NOMO-1 treated with DMSO at 0.1 percent for 48 hours (cell line): Measurements from ENCODE around the gene IQCK.
A peak's percentile ranks its signal among the peaks of the same experiment; 100 is the strongest.
"Not testable (repeated sequence)": the region's sequence is repeated elsewhere in the genome, so short reads cannot be mapped to it uniquely, and the experiment has no call there.

ENCODE experiments used
- DNase-seq: peaks from one replicate; lab custom pipeline; 2025; ENCODE audit not compliant: unreplicated experiment; lab: John Stamatoyannopoulos, UW

The IQCK gene

DNA sequence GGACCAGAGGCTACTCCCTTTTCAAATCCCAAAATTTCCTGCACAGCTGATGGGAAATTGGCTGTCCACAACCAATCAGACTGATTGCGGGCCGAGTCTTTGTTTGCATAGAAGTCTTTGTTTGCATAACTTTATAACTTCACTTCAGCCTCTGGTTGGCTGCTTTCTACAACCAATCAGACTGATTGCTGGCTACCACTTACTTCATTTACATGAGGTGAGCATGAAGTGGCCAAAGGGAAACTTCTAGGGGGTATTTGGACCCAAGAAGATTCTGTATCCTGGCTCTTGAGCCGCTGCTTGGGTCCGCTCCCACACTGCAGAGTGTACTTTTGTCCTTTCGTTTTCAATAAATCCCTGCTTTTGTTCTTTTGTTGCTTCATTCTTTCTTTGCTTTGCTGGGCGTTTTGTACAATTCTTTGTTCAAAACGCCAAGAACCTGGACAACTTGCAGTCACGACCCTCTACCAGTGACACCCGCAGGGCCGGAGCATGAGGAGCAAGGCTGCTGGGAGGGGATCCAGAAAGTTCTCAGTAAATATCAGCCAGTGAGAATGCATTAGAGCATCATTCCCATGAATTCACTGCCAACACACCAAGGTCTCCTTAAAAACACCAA lies 67.5 kb downstream of the IQCK start:
- no peak for DNase-seq

DNA sequence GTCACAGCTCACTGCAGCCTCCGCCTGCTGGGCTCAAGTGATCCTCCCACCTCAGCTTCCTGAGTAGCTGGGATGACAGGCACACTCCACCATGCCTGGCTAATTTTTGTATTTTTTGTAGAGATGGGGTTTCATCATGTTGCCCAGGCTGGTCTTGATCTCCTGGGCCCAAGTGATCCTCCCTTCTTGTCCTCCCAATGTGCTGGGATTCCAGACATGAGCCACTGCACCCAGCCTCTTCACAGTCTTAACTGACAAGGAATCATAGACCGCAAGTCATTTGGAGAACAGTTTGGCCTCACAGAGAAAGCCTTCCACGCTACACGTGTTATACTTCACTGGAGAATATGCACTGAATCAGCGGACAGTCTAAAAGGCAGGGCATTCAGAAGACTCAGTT lies 83.3 kb downstream of the IQCK start:
- not testable (repeated sequence) for DNase-seq

DNA sequence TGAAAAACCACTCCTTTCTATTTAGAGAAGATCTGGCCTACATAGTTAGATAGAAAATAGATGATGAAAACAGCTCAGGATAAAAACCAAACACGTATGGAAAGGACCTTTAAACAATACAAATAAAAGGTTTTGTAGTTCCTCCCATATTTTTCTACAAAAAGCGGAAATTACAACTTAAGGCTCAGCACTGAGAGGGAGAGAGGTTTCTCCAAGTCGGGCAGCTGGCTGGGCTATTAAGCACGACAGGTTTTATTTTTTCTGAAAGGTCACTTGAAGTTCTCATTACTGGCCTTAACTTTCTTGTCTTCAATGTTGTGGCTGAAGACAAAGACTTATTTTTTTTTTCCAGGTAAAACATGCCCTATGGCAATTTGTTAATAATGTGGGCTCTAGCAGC lies 83.8 kb downstream of the IQCK start:
- not testable (repeated sequence) for DNase-seq

DNA sequence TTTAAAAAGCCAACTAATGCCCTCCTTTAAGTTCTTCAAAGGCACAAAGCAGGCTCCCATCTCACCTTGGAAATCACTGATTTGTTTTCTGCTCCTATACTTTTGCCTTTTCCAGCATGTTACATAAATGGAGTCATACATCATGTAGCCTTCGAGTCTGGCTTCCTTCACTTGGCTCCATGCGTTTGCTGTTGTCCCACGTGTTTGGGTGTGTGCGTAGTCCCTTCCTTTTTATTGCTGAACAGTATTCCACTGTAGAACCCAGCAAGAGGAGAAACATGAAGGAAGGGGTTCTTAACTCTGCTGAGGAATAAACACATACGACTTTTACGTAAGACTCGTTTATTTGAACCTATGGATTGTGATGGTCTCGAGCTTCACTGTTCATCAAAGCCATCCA lies 84.5 kb downstream of the IQCK start:
- DNase-seq = no peak

DNA sequence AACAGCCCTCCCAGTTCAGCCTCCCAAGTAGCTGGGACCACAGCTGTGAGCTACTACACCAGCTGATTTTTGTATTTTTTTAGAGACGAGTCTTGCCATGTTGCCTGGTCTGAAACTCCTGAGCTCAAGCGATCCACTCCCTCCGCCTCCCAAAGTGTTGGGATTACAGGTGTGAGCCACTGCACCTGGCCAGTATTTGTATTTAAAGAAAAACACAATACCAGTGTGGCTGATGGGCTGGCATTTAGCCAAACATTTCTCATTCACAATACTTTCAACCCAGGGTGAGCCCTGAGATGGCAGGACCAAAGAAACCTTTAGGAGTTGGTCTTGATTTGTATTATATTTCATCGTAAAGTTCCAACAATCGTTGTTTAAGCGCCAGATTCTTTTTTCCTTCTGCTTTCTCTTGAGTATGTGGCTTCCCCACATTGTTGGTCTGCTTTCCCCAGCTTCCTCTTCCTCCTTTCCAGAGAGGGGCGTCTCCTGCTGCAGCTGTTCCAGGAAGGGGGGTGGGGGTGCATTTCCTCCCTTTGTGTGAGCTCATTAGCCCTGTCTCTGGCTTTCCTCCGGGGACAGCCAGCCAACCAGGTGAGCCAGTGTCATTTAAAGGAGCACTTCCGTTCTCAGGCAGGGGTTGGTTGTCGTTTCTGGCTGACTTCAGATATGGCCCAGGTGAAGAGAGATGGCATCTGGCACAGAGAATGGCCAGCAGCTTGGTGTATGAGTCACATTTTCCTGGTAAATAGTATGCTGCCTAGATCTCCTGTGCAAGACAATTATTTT lies 86.7 kb downstream of the IQCK start:
- DNase-seq = peak; percentile 66

DNA sequence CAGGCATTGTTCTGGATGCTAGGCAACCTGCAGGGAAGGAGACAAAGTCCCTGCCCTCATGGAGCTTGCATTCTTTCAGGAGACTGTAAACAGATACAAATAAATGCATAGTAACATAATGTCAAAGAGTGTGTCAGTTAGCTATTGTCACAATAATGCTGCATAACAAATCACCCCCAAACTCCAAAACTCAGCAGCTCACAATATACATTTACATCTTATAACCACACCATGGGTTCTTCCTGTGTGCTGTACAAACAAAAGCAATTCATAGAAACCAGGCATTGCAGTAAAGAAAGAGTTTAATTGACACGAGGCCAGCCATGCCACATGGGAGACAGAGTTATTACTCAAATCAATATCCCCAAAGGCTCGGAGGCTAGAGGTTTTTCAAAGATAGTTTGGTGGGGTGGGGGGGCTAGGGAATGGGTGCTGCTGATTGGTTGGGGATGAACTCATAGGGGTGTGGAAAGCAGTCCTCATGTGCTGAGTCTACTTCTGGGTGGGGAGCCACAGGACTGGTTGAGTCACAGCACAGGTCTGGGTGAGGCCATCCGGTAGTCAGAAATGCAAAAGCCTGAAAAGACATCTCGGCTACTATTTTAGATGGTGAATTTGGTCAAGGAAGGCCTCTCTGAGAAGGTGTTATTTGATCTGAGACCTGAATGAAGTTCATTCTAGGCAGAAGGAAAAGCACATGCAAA lies 87.5 kb downstream of the IQCK start:
- DNase-seq = no peak

DNA sequence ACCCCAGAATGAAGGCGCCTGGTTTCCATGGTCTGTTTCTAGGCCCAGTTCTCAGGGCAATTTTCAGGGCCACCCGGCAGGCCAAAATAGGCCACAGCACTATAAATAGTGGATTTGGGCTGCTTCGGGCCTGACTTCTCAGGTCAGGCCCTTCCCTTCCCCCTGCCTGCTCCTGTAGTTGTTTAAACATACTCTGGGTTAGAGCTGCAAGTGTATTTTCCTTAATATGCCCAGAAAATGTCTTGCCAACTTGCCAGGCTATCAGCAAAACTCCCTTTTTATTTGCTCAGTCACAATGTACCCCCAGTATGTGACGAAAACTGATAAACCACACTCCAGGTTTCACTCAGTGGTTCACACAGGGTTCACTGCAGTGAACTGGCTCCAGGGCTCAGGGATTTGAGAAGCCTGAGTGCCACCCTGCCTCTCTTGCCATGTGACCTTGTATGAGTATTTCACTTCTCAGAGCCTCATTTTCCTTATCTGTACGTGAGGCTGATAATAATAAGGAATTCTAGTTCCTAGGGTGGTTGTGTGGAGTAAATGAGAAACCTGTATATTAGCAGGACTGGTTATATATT lies 90.1 kb downstream of the IQCK start:
- no peak for DNase-seq

DNA sequence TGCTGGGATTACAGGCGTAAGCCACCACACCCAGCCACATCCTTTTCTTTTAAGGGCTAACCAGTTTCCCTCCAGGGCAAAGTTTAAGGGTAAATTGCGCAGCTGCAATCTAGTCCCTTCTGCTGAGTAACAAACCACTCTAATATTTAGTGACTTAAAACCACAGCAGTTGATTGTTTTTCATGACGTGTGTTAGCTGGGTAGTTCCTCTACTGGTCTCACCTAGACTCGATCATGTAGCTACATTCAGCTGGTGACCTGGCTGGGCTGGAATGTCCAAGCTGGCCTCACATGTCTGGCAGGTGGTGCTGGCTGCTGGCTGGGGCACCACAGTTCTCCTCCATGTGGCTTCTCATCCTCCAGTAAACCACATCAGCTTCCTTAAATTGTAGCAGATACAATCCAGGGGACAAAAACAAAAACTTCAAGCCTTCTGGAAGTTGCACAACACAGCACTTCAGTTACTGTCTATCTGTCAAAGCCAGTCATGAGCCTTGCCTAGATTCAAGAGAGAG lies 91.1 kb downstream of the IQCK start:
- DNase-seq = peak; percentile 82

DNA sequence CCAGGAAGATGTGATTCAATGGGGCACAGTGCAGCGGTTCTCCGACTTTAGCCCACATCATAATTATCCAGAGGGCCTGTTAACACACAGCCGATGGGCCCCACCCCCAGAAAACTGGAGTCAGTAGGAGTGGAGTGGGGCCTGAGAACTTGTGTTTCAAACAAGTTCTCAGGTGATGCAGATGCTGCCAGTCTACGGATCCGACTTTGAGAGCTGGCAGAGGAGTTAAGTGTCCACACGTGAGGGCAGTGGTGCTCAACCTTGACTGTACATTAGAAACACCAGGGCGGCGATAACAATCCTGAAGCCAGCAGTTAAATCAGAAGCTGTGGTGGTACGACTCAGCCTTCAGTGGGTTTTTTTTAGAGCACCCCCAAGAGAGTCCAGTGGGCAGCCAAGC lies 91.6 kb downstream of the IQCK start:
- DNase-seq = no peak

DNA sequence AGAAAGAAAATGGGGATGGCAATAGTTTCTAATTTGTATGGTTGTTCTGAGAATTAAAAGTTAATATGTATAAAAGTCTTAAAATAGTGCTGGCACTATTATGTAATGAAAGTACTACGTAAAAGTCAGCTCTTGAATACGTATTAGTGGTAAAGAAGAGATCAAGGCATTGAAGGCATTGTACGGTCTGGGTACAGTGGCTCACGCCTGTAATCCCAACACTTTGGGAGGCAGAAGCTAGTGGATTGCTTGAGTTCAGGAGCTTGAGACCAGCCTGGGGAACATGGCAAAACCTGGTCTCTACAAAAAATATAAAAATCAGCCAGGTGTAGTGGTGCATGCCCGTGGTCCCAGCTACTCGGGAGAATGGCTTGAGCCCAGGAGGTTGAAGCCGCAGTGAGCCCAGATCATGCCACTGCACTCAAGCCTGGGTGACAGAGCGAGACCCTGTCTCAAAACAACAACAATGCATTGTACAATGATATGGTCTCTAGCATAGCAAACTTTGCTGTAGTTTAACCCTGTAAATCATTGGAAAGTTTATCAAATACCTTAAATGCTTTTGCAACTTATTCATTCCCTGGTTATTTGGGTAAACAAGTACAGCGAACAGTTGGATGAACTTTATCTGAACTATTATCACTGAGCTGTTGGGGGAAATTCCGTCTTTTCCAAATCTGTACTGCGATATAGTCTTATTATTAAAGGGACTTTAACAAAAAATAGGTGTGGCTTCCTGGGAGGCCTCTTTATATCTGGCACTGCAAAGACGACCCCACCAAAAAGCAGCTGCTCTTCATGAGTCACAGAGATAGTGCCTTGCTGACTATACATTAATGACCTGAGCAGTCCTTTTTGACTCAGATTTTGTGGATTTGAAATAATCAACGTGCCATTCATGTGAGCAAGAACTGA lies 93.0 kb downstream of the IQCK start:
- no peak for DNase-seq

DNA sequence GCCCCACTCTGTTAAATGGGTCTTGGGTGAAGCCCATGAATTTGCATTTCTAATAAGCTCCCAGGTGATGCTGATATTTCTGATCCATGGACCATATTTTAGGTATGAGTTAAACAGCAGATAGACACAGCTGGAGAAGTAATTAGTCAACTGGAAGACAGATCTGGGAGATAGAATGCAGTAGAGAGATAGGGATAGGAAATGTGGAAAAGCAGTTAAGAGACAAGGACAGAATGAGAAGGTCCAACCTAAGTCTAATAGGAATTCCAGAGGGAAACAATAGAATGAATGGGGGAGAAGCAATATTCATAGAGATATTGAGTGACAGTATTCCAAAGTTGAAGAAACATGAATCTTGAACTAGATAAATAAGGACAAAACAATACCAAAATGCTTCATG lies 94.9 kb downstream of the IQCK start:
- no peak for DNase-seq

DNA sequence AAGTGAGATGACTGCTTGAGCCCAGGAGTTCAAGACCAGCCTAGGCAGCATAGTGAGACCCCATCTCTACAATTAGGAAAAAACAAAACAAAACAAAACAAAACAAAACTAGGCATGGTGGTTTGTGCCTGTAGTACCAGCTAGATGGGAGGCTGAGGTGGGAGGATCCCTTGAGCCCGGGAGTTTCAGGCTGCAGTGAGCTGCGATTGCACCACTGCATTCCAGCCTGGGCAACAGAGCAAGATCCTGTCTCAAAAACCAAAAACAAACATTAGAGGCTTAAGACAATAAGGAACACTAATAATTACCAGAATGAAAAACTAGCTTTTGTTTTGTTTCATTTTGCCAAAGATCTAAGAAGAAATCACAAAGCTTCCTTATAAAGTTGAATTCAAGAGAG lies 97.3 kb downstream of the IQCK start:
- no peak for DNase-seq

DNA sequence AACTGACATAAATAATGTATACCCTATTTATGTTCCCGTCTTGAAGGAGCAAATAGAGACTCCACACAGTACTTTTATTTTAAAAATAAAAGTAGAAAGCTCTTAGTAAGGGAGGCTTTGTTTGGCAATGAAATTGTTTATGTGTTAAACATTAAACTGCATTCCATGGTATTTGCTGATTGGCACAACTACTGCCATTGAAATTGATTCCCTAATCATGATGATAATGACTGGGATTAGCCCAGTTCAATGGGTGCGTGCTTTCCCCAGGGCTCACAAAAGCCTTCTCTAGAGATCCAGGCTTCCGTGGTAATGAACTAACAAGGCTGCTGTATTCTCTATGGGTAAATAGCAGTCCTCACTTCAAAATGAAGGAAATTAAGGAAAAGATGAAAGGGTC lies 99.1 kb downstream of the IQCK start:
- no peak for DNase-seq

DNA sequence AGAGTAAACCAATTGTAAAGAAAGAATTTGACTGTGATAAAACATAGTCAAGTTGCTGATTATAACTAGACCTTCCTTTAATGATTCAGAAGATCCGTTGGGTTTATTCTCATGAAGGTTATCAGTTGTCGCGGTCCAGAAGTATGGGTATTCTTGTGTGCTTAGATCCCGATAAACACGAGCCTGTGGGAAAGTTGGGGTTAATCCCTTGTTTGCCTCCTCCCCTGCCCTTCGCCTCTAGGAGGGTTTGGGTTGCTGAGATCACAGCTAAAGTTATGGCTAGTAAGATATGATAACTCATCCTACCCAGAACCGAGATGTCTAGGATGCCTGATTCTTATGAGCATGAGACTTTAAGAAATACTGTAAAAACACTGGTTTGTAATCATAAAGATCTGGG lies 99.8 kb downstream of the IQCK start:
- no peak for DNase-seq

DNA sequence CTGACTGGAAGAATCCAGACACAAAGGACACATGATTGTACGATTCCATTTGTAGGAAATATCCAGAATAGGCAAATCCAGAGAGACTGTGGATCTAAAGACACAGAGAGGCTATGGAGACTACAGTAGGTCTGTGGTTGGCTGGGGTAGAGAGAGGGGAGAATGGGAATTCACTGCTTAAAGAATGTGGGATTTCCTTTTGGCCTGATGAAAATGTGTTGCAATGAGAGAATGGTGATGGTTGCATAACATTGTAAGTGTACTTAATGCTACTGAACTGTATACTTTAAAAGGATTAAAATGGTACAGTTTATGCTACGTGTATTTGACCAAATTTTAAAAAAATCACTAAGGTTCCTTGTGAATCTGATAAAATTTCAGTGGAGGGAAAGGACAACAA lies 104.5 kb downstream of the IQCK start:
- DNase-seq = no peak

DNA sequence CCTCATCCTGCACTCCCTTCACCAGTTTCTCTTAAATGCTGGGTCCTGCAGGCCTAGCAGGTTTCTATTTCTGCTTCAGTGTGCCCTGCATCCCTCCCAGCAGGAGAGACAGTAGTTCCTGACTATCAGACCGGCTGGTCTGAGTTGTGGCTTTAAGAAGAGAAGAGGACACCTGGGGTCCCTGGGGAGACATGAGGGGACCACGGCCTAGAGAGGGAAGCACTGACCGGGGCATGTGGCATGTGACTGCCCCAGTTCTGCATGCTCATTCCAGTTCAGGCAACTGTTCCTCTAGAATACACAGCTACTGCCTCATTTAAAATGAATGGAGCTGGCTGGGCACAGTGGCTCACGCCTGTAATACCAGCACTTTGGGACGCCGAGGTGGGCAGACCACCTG lies 105.3 kb downstream of the IQCK start:
- DNase-seq = no peak

DNA sequence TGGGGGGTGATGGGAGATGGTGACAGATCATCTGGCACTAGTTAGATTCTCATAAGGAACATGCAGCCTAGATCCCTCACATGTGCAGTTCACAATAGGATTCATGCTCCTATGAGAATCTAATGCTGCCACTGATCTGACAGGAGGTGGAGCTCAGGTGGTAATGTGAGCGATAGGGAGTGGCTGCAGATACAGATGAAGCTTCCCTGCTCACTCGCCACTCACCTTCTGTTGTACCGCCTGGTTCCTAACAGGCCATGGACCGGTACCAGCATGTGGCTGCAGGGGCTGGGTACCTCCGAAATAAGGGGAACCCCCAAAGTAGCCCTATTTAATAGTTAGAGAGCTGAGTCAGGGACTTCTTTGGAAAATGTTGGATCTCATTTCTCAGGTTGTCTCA lies 106.1 kb downstream of the IQCK start:
- no peak for DNase-seq

DNA sequence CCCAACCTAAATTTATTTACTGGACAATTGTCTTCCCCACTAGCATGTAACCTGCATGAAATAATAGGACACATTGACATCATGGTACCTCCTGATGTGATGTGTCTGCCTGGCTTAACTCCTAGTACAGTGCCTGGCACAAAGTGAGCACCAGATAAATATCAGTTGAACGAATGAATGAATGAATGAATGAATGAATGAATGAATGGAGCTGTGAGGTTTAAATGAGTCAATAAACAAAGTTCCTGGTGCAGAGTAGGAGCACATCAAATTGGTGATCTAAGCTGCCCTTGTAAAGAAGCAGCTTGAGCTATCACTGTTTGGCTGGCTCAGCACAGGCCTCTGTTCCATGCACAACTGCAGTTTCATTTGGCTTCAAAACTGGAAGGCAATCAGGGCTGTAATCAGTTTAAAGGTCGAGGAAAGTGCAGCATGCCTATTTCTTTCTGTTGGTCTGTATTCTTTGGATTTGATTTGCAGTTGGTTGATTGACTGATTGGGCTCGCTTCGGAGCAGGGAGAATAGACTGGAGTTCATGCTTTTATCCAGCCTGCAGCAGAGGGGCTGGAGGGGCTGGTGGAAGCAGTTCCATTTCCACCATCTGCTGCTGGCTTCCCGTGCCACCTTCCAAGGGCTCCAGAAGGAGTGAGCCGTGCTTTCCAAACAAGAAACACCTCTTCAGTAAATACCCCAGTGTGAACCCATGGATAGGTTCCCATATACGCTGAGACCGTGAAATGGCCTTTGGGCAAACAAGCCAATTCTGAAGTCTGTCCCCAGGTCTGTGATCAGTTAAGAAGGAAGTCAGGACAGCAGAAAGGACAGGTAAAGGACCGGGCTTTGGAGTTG lies 112.0 kb downstream of the IQCK start:
- no peak for DNase-seq

DNA sequence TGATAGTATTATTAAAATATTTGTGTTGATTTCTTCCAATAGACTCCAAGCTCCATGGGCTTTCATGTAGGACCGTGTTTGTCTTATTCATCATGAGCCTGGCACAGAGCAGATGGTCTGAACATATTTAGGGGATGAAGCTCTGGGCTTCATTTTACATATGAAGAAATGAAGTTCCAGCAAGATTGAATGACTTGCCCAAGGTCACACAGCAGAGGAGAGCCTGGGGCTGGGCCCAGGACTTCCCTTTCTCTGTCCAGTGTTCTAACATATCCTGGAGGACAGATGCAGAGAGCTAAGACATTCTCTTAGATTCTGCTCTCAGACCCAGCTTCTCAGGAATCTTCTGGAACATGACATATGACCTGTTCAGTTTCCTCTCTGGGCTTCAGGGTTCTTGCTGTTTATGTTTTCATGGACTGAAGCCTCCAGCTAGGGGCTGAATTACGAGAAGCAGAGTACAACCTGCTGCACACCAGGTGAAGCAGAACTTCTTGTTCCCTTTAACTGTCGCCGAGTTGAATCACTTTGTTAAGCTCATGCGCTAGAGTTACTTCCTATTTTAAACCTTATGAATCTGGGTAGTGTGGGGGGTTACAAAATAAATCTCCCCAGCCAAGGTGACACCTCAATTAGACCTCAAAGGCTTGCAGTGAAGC lies 113.0 kb downstream of the IQCK start:
- DNase-seq = peak; percentile 85
